ENCODE measurements around the gene FAM219A. TPM values are rescaled to one million over a fixed set of nuclear protein-coding genes. Genes with fewer than 3 reads are reported as not detected.

The FAM219A gene
- 6.6 and 7.7 TPM in 2 replicates for total RNA-seq

GRCh38 chr9:34458013-34458958 lies at the start of gene FAM219A, which contains the start of gene DNAI1:
TSS of gene FAM219A (minus strand) at chr9:34458570. CDS start at chr9:34458263, 307 bp downstream.
TSS of gene DNAI1 (plus strand) at chr9:34458805. CDS start at chr9:34459006, 201 bp downstream.

GRCh38 chr9:34376596-34377403 lies 81.6 kb downstream of the FAM219A start, which contains the start of gene MYORG:
TSS of gene MYORG (minus strand) at chr9:34376898. CDS start at chr9:34372943, 3,955 bp downstream.

Small RNA genes within 50 kb of the gene (small RNA-seq; reads per million reads assigned to genes)
- not detected for gene RF00019
- gene RN7SKP24, result not detected

Other genes with a start within 250 kb of the FAM219A start
- 2.1 and 2.8 TPM in 2 replicates for gene KIF24, start 129.3 kb downstream of the FAM219A start, total RNA-seq
- 19.2 and 42.3 TPM in 2 replicates for gene NUDT2, start 129.0 kb downstream of the FAM219A start, total RNA-seq
- gene MYORG, start 81.7 kb downstream of the FAM219A start, total RNA-seq, result 1.6 and 1.7 TPM in 2 replicates
- gene DNAI1, start 235 bp upstream of the FAM219A start, total RNA-seq, result 0.26 TPM in 1 of 2 replicates, not detected in the other
- gene ENHO, start 64.4 kb upstream of the FAM219A start, total RNA-seq, result 0.32 and 0.39 TPM in 2 replicates
- gene CNTFR, start 131.2 kb upstream of the FAM219A start, total RNA-seq, result not detected in 2 replicates
- 11.8 and 14.4 TPM in 2 replicates for gene RPP25L, start 153.5 kb upstream of the FAM219A start, total RNA-seq
- 85.2 and 99.0 TPM in 2 replicates for gene DCTN3, start 161.9 kb upstream of the FAM219A start, total RNA-seq
- gene ARID3C, start 170.5 kb upstream of the FAM219A start, total RNA-seq, result 0.26 TPM in 1 of 2 replicates, not detected in the other
- 57.5 and 61.2 TPM in 2 replicates for gene SIGMAR1, start 179.2 kb upstream of the FAM219A start, total RNA-seq
- gene GALT, start 188.1 kb upstream of the FAM219A start, total RNA-seq, result 29.6 and 37.5 TPM in 2 replicates
- gene IL11RA, start 193.6 kb upstream of the FAM219A start, total RNA-seq, result 34.2 and 40.5 TPM in 2 replicates
- gene CCL27, start 204.1 kb upstream of the FAM219A start, total RNA-seq, result 0.32 TPM in 1 of 2 replicates, not detected in the other
- not detected in 2 replicates for gene CCL19, start 232.7 kb upstream of the FAM219A start, total RNA-seq